ENCODE results near the gene UST. TPM values are rescaled to one million over a fixed set of nuclear protein-coding genes. Genes with fewer than 3 reads are reported as not detected.

The UST gene
- total RNA-seq, 2 experiments from 2014 or later: 1.5 to 2.3 TPM

DNA sequence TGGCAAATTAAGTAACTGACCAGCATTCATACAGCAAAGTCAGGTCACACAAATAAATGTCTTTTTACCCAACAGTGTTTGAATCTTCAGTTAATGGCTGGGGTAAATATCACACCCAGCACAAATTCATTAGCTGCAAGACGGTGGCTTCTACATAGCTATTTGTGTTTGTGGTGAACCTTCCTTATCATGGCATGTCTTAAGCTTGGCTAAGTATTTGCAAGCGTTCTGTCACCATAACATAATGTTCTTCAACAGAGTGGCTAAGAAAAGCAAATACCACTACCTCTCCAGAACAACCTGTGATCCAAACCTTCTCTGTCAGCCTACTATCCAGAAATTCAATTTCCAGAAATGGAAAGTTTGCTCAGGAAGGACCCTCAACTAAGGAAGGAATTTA lies 315.1 kb downstream of the UST start:
- H3K36me3 Mint-ChIP-seq: peaks cover 5% of the 10 kb centered on the region
- H3K27ac Mint-ChIP-seq: no peak overlapping the region
- H3K4me3 Mint-ChIP-seq: no peak overlapping the region
- no peaks in the 10 kb centered on the region for H3K27me3 Mint-ChIP-seq
- ATAC-seq (no peak), DNase-seq (no peak)
- H3K9me3 Mint-ChIP-seq (ENCODE audit: low read depth): no peaks in the 10 kb centered on the region
- peaks cover 77% of the 10 kb centered on the region for H3K4me1 Mint-ChIP-seq
- CTCF ChIA-PET: interaction anchor here (1.2 to 3.2 kb wide), 4 partner anchors 14 to 370 kb away, joined by 3 to 17 read pairs (median 12); no protein-coding TSS in a partner anchor

DNA sequence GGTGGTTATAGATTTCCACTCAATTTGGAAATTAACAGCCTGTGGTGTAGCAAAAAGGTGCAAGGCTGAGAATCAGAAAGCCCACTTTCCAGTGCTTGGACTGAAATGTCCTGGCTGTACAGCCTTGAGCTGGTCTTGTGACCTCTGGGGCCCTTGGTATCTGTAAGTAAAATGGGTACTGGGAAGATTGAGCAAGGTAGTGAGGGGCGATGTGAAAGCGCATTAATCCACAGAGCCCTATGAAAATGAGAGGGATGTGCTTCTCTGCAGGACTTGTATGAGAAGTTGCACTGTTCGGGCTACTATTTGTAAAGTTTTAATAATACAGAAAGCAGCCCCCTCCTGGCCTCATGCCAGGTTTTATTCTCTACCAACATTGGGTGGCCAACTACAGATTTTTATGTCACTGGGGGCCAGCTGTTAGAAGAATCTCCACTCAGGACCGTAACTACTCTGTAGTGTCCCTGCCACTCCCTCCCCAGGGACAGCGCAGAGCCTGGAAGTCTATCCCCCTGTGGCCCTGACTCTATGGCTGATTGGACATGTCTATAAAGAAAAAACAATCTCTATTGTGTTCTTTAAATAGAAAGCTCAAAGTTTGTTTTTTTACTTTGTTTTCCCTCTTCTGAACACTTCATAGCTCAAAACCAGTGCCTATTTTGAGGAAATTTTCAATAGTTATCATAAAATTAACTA lies 316.0 kb downstream of the UST start:
- Mint-ChIP-seq H3K36me3 (peaks cover 8% of the 10 kb centered on the region), H3K27me3 (no peaks in the 10 kb centered on the region), H3K4me1 (peaks cover 75% of the 10 kb centered on the region), H3K9me3 (ENCODE audit: low read depth) (peaks cover 2% of the 10 kb centered on the region), H3K4me3 (no peak overlapping the region), H3K27ac (peak overlapping the region; percentile 15)
- DNase-seq: no peak
- CTCF ChIA-PET: interaction anchor here (0.6 to 3.2 kb wide), 6 partner anchors 13 to 369 kb away, joined by 3 to 17 read pairs (median 6); no protein-coding TSS in a partner anchor
- no peak for ATAC-seq

DNA sequence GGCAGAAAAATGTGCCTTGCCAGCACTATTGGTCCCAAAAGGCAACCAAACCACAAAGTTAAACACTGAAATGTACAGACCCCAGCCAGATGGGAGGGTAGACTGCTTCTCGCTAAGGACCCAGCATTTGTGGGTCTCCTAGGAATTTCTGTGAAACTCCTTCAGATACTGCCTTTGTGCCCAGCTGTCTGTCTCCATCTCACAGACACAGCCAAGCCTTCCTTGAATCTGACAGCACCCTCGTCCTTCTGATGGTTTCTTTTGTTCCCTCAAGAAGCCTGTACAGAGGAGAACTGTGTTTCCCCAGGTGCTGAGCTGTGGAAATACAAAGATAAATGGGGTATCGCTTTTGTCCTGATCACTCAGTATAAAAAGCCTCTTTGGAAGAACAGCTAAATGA lies 316.6 kb downstream of the UST start:
- DNase-seq: no peak
- Mint-ChIP-seq H3K4me1 (peaks cover 70% of the 10 kb centered on the region), H3K36me3 (peaks cover 7% of the 10 kb centered on the region), H3K9me3 (ENCODE audit: low read depth) (peaks cover 2% of the 10 kb centered on the region), H3K27ac (no peak overlapping the region), H3K27me3 (no peaks in the 10 kb centered on the region), H3K4me3 (no peak overlapping the region)
- no peak for ATAC-seq
- CTCF ChIA-PET: interaction anchor here (0.6 to 3.2 kb wide), 4 partner anchors 16 to 368 kb away, joined by 3 to 14 read pairs (median 6); no protein-coding TSS in a partner anchor

DNA sequence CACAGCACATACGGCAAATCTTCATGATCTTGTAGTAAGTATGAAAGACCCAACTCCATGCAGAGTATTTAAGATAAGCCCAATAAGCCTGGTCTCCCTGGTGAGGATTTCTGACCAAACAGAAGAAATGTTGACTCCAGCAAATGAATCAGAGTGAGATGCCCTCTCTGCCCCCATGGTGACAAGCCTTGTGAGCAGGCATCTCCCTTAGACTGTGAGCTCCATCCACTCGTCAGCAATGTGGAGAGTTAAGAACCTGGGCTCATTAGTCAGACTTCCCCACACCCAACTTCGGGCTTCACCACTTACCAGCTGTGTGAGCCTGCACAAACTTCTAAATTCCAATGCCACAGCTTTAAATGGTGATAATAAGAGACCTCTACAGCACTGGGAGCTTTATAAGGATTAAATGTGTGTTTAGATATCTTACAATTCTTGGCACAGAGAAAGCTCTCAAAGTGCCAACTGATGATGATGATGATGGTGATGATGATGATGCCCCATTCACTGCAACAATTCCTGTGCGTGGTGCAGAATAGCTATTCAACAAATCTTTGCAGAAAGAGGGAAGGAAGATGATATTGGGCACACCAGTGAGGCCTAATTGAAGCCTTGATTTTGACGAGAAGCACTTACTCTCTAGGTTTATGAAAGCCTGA lies 317.3 kb downstream of the UST start:
- H3K36me3 Mint-ChIP-seq: peaks cover 10% of the 10 kb centered on the region
- no peak overlapping the region for H3K4me3 Mint-ChIP-seq
- CTCF ChIA-PET: interaction anchor here (1.3 to 3.2 kb wide), 4 partner anchors 19 to 368 kb away, joined by 3 to 14 read pairs (median 6); no protein-coding TSS in a partner anchor
- H3K27me3 Mint-ChIP-seq: no peaks in the 10 kb centered on the region
- peaks cover 65% of the 10 kb centered on the region for H3K4me1 Mint-ChIP-seq
- peaks cover 2% of the 10 kb centered on the region for H3K9me3 Mint-ChIP-seq (ENCODE audit: low read depth)
- ATAC-seq: no peak
- no peak for DNase-seq
- H3K27ac Mint-ChIP-seq: no peak overlapping the region

DNA sequence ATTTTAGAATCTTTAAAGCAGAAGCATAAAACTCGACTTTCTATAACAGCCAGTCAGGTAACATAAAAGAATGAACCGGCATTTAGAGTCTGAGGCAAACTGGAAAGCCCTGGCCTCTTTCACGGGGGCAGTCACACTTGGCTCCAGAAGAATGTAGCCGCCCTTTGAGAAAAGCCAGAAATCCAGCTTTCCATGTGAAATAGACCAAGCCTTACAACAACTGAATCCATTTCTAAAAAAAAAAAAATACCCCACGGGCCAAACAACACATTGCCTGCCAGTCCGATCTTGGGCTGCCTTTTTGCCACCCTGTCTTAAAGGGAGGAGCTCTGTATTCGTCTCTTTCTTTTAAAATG lies 317.8 kb downstream of the UST start:
- Mint-ChIP-seq H3K4me1 (peaks cover 60% of the 10 kb centered on the region), H3K4me3 (no peak overlapping the region), H3K9me3 (ENCODE audit: low read depth) (peaks cover 2% of the 10 kb centered on the region), H3K36me3 (peaks cover 12% of the 10 kb centered on the region), H3K27me3 (no peaks in the 10 kb centered on the region), H3K27ac (no peak overlapping the region)
- ATAC-seq (no peak), DNase-seq (no peak)
- CTCF ChIA-PET: interaction anchor here (1.0 to 2.8 kb wide), 6 partner anchors 18 to 367 kb away, joined by 3 to 17 read pairs (median 8); no protein-coding TSS in a partner anchor

DNA sequence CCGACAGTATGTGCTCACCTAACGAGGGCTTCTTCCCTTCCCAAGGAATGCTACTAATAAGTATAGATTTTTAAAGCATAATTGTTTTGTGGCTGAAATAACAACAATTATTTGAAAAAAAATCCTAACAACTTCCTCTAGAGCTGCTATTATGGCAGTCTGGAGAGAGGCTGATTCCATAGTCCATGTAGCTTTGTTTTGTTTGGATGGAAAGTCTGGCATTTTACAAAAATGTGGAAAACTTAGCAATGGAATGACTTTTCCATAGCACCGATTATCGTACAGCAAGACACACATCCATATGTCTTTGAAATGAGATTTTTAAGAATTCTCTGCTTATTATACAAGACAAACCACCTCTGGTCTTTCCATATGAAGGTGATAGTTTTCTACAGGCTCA lies 318.3 kb downstream of the UST start:
- no peak for ATAC-seq
- CTCF ChIA-PET: interaction anchor here (1.0 to 2.8 kb wide), 10 partner anchors 9 to 367 kb away, joined by 3 to 19 read pairs (median 10); no protein-coding TSS in a partner anchor
- no peak for DNase-seq
- peaks cover 2% of the 10 kb centered on the region for H3K9me3 Mint-ChIP-seq (ENCODE audit: low read depth)
- no peaks in the 10 kb centered on the region for H3K27me3 Mint-ChIP-seq
- H3K36me3 Mint-ChIP-seq: peaks cover 13% of the 10 kb centered on the region
- peaks cover 56% of the 10 kb centered on the region for H3K4me1 Mint-ChIP-seq
- no peak overlapping the region for H3K4me3 Mint-ChIP-seq
- H3K27ac Mint-ChIP-seq: peak overlapping the region; percentile 85

DNA sequence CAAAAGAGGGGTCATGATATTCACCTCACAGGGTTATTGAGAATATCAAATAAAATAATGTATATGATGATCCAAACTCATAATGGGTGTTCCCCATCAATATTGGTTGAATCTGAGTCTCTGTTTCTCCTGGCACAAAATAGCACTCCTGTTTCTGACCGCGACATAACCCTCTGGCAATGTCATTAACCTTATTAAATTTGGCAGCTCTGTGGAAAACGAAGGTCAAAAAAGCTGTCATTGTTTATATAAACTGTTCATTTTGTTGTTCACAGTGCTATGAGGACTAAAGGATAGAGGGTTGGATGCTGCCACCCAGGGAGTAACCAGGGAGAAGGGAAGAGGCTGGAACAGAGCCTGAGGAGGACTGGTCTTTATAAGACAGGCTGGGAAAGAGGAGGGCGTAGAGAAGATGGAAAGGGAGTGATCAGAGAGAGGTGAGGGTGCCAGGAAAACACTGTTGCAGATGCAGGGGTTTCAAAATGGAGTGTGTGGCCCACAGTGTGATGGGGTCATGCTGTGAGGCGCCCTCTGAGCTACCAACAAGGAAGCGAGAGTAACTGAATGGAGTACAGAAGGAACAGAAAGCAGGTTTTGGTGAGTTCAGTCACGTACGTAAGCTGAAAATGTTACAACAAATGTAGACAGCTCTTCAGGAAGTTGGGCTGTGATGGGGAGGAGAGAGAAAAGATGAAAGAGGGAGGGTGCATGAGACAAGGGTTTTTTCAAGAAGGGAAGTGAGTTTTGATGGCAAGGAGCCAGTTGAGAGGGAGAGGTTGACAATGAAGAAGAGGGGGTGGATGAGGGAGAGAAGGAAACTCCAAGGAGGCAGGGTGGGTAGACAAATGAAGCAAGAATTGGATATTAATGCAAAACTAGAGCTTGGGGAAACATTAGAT lies 319.1 kb downstream of the UST start:
- peak; percentile 88 for ATAC-seq
- peak; percentile 70 for DNase-seq
- CTCF ChIA-PET: interaction anchor here (0.6 to 2.8 kb wide), 14 partner anchors 8 to 451 kb away, joined by 3 to 19 read pairs (median 6); no protein-coding TSS in a partner anchor
- Mint-ChIP-seq H3K4me1 (peaks cover 48% of the 10 kb centered on the region), H3K4me3 (peak overlapping the region; percentile 35), H3K27me3 (no peaks in the 10 kb centered on the region), H3K36me3 (peaks cover 14% of the 10 kb centered on the region), H3K27ac (peak overlapping the region; percentile 85), H3K9me3 (ENCODE audit: low read depth) (peaks cover 2% of the 10 kb centered on the region)

DNA sequence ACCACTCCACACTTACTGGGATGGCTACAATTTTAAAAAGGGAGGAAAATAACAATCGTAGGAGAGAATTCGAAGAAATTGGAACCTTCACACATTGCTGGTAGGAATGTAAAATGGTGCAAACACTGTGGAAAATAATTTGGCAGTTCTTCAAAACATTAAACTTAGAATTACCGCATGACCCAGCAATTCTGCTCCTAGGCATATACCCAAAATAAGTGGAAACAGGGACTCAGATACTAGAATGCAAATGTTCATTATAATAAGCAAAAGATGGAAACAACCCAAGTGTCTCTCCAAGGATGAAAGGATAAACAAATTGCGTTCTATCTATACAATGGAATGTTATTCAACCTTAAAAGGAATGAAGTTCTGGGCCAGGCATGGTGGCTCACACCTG lies 325.2 kb downstream of the UST start:
- peaks cover 19% of the 10 kb centered on the region for H3K36me3 Mint-ChIP-seq
- H3K27ac Mint-ChIP-seq: no peak overlapping the region
- peaks cover 2% of the 10 kb centered on the region for H3K9me3 Mint-ChIP-seq (ENCODE audit: low read depth)
- H3K4me1 Mint-ChIP-seq: peaks cover 16% of the 10 kb centered on the region
- H3K27me3 Mint-ChIP-seq: no peaks in the 10 kb centered on the region
- CTCF ChIA-PET: no interaction called here
- no peak overlapping the region for H3K4me3 Mint-ChIP-seq
- no peak for ATAC-seq
- no peak for DNase-seq

DNA sequence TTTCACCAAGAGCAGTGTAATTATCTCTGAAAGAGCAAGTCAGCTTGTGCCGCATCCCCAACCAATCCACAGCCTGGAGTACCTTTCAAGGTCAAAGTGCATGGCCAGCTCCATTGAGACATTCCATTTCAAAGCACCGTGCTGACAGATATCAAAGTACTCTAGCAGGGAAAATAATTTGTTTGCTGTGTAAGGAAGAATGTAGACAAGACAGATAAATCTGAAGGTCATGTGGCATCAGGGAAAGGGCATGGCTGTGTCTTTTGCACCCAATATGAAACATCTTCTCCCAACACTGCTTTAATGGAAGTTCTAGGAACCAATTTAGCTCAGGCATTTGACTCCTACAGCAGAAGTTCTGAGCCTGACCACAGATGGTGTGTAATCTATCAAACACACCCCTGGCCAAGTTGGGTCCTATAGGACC lies 328.0 kb downstream of the UST start:
- Mint-ChIP-seq H3K9me3 (ENCODE audit: low read depth) (no peaks in the 10 kb centered on the region), H3K4me1 (peaks cover 33% of the 10 kb centered on the region), H3K27me3 (no peaks in the 10 kb centered on the region), H3K4me3 (no peak overlapping the region), H3K27ac (no peak overlapping the region), H3K36me3 (peaks cover 25% of the 10 kb centered on the region)
- CTCF ChIA-PET: interaction anchor here (1.0 to 4.5 kb wide), 8 partner anchors 8 to 357 kb away, joined by 4 to 28 read pairs (median 12); no protein-coding TSS in a partner anchor
- DNase-seq: no peak
- no peak for ATAC-seq

DNA sequence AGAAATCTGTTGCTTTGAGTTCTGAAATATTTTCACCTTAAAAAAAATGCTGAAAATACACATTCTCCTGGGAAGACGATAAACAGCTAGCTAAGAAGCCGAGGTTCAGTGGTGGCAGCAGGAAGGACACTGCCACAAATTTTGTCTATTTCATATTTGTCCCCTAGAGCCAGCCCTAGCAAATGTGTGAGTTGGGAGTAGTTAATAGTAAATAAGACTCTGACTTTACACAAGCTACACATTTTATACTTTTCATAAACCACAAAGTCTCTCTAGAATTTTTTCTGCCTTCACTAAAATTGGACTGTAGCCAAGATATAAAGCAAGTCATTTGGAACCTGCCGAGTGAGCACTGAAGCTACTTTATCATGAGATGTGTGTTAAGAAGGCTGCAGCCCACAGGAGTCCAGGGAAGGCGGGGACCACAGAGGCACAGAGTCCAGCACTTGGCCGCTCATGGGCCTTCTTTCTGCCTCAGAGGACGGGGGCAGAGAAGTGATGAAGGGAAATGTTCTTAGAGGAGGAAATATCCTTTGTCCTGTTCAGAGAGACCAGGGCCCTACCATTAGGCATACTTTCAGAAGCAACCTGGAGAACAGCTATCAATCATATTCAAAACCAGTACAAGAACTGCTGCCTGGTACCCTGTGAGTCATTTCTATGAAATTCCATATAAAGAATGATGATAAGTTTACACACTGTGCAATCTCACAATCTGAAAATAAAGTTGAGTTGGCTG lies 329.0 kb downstream of the UST start:
- peaks cover 23% of the 10 kb centered on the region for H3K36me3 Mint-ChIP-seq
- no peak overlapping the region for H3K4me3 Mint-ChIP-seq
- no peaks in the 10 kb centered on the region for H3K9me3 Mint-ChIP-seq (ENCODE audit: low read depth)
- H3K4me1 Mint-ChIP-seq: peaks cover 43% of the 10 kb centered on the region
- peak overlapping the region; percentile 66 for H3K27ac Mint-ChIP-seq
- H3K27me3 Mint-ChIP-seq: no peaks in the 10 kb centered on the region
- ATAC-seq (peak; percentile 57), DNase-seq (no peak)
- CTCF ChIA-PET: interaction anchor here (0.6 to 4.5 kb wide), 10 partner anchors 9 to 506 kb away, joined by 3 to 28 read pairs (median 8); no protein-coding TSS in a partner anchor

DNA sequence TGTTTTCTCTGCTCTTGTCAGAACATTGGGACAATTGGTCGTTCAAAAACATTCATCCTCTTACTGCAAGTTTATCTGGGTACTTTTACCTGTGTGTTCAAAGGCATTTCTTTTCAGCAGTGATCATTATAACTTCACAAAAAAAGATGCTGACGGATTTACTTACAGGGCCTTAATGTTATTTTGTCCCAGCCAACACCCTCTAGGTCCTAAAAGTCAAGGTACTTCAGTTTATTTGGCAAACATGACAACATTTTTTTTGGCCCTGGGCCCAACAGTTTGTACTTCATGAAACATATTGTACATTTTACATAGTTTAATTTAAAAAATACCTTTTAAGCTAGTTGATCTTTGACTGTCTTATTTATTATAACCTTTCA lies 329.5 kb downstream of the UST start:
- Mint-ChIP-seq H3K4me1 (peaks cover 48% of the 10 kb centered on the region), H3K27ac (peak overlapping the region; percentile 66), H3K36me3 (peaks cover 23% of the 10 kb centered on the region), H3K9me3 (ENCODE audit: low read depth) (no peaks in the 10 kb centered on the region), H3K27me3 (no peaks in the 10 kb centered on the region), H3K4me3 (no peak overlapping the region)
- CTCF ChIA-PET: interaction anchor here (0.8 to 4.5 kb wide), 11 partner anchors 9 to 356 kb away, joined by 3 to 28 read pairs (median 8); no protein-coding TSS in a partner anchor
- DNase-seq (no peak), ATAC-seq (no peak)

DNA sequence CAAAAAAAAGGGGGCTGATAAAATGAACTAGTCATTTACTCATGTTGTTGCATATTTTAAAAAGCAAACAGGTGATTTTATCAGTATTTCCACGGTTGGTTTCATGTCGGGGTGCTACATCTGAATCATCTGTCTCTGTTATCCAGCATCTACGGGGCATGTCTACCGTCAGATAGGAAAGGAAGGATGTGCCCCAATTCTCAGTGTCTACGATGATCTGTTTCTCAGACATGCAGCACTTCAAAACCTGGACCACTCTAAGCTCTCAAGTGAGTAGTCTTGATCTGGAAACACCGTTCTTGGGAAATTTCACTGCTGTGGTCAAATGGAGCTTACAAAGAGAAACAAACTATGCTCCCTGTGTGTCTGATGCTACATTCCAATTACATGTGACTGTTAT lies 330.4 kb downstream of the UST start:
- CTCF ChIA-PET: interaction anchor here (0.8 to 4.5 kb wide), 12 partner anchors 11 to 409 kb away, joined by 3 to 28 read pairs (median 4); no protein-coding TSS in a partner anchor
- peaks cover 19% of the 10 kb centered on the region for H3K36me3 Mint-ChIP-seq
- H3K27ac Mint-ChIP-seq: peak overlapping the region; percentile 77
- no peaks in the 10 kb centered on the region for H3K9me3 Mint-ChIP-seq (ENCODE audit: low read depth)
- H3K4me3 Mint-ChIP-seq: peak overlapping the region; percentile 41
- no peak for DNase-seq
- peaks cover 57% of the 10 kb centered on the region for H3K4me1 Mint-ChIP-seq
- no peaks in the 10 kb centered on the region for H3K27me3 Mint-ChIP-seq
- ATAC-seq: peak; percentile 66
